CD4-positive, alpha-beta T cell (primary cell): ENCODE results near the gene SPDEF. TPM values are rescaled to one million over a fixed set of nuclear protein-coding genes. Genes with fewer than 3 reads are reported as not detected.

Experiments used
- ATAC-seq: fragments of 200-7000 bp; cut with Tn5 transposase; one replicate; pipeline ENCODE4 v1.10.0; 2022; ENCODE audit warnings: mild to moderate bottlenecking; ENCODE audit not compliant: poor library complexity
- CTCF ChIA-PET: fragments of 350-600 bp; sonication (Branson Sonifier 250); formaldehyde crosslinking; loops from one replicate; lab custom pipeline; 2021; ENCODE audit warnings: antibody characterized with exemption, inconsistent platforms; lab: Charles Lee
- POLR2A ChIA-PET: fragments of 350-600 bp; sonication (Branson Sonifier 250); formaldehyde crosslinking; loops from one replicate; lab custom pipeline; 2021; ENCODE audit warnings: antibody characterized with exemption, inconsistent platforms; lab: Charles Lee
- DNase-seq, 14 experiments: peaks; one replicate each; pipeline ENCODE4 v3.0.0-alpha.2; 2013 to 2020; ENCODE audit warnings: mixed read lengths in 2 of 14
- H3K27ac ChIP-seq, 2 donors: one replicate each; pipeline versions ENCODE4 v1.5.1 to v1.7.0; 2013; ENCODE audit warnings: low read length in 2 of 2, low read depth in 1 of 2, mild to moderate bottlenecking in 1 of 2
- H3K27me3 ChIP-seq, 2 experiments: 1 replicate in 1 of 2; 2 replicates in 1 of 2; pipeline versions ENCODE4 v1.6.1 to v1.7.0; 2013; ENCODE audit warnings: low read length in 2 of 2, control low read depth in 1 of 2, mild to moderate bottlenecking in 1 of 2, moderate library complexity in 1 of 2; ENCODE audit not compliant: insufficient read depth in 2 of 2, control insufficient read depth in 1 of 2
- H3K36me3 ChIP-seq: one replicate; pipeline ENCODE4 v1.6.1; 2013; ENCODE audit warnings: low read length, control low read depth; ENCODE audit not compliant: insufficient read depth
- H3K4me1 ChIP-seq: one replicate; pipeline ENCODE4 v1.6.1; 2013; ENCODE audit warnings: low read length, control low read depth; ENCODE audit not compliant: insufficient read depth
- H3K4me3 ChIP-seq: one replicate; pipeline ENCODE4 v1.5.1; 2013; ENCODE audit warnings: mild to moderate bottlenecking, low read length, moderate library complexity
- H3K9me3 ChIP-seq, 2 experiments: 1 replicate in 1 of 2; 2 replicates in 1 of 2; pipeline versions ENCODE4 v1.6.1 to v1.7.0; 2013; ENCODE audit warnings: low read length in 2 of 2, mild to moderate bottlenecking in 2 of 2, control low read depth in 1 of 2, moderate library complexity in 1 of 2; ENCODE audit not compliant: control insufficient read depth in 1 of 2, insufficient read depth in 1 of 2
- H3K27ac Mint-ChIP-seq: one replicate; pipeline ENCODE4 v1.8.0; 2020; ENCODE audit warnings: mixed read lengths
- H3K27me3 Mint-ChIP-seq: one replicate; pipeline ENCODE4 v1.8.0; 2021; ENCODE audit warnings: mixed read lengths
- H3K36me3 Mint-ChIP-seq: one replicate; pipeline ENCODE4 v1.8.0; 2021; ENCODE audit warnings: low read depth, mixed read lengths
- H3K4me1 Mint-ChIP-seq: one replicate; pipeline ENCODE4 v1.8.0; 2021; ENCODE audit warnings: low read depth, mixed read lengths
- H3K4me3 Mint-ChIP-seq: one replicate; pipeline ENCODE4 v1.8.0; 2020; ENCODE audit warnings: mild to moderate bottlenecking, mixed read lengths
- H3K9me3 Mint-ChIP-seq: one replicate; pipeline ENCODE4 v1.8.0; 2020; ENCODE audit warnings: mixed read lengths
- CTCF ChIP-seq: fragments of 200-600 bp; IDR thresholded peaks from one replicate; pipeline ENCODE4 v1.8.0; 2022; ENCODE audit warnings: antibody characterized with exemption, mild to moderate bottlenecking
- intact Hi-C, 2 experiments: fragments of 100-400 bp; cut with DNase I in 1 of 2; cut with micrococcal nuclease in 1 of 2; formaldehyde crosslinking; loops; one replicate each; pipeline versions ENCODE4 v1.15.1 to v1.9.0; 2023 to 2025; cut with DNase I, micrococcal nuclease
- total RNA-seq, 174 experiments: library from RNA in 2 of 174; stranded (reverse) in 2 of 174; gene quantifications; one replicate each; pipeline ENCODE4 v1.2.3 and lab custom pipeline; 2021 to 2026

Gene SPDEF
- total RNA-seq, 2 experiments from 2014 or later, result 0.17 to 0.36 TPM

DNA sequence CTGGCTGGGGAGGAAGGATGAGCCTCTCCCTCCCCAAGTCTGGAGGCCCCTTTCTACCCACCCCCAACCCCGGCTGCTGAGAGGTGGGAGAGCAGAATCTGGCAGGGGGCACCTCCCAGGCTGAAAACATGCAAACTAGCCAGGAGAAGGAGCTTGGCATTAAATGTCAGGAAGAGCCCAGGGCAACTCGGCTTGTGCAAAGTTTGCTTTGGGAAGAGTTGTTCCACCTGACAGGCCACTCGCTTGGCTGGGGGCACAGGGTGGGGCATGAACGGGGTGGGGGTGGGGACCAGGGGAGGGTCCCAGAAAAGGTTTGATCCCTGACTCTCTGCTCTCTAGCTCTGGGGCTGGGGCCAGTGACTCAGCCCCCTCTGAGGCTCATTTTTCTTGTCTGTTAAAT, 3.0 kb downstream of the SPDEF start:
- POLR2A ChIA-PET, result no interaction called here
- no peaks in the 10 kb centered on the region for H3K27me3 Mint-ChIP-seq

DNA sequence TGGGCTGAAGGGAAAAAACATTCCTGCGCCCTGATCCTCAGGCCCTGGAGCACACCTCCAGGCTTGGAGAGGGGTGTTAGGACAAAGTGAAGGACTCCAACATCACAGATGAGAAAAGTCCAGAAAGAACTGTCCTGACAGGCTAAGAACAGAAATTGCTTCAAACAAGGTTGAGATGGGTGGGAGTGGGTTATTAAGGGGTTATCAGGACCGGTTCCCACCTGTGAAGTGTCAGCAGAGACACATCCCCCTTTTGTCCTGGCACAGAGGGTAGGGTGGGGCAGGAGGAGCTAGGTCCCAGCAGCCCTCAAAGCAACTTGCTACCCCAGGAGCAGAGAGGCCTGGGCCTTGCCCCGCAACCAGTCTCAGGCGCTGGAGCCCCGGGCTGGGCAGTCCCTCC, 3.5 kb downstream of the SPDEF start:
- Mint-ChIP-seq H3K4me1 (peaks cover 12% of the 10 kb centered on the region), H3K36me3 (no peaks in the 10 kb centered on the region), H3K4me3 (no peak overlapping the region), H3K27ac (no peak overlapping the region), H3K9me3 (no peaks in the 10 kb centered on the region), H3K27me3 (no peaks in the 10 kb centered on the region)
- intact Hi-C loops, result no loop called here
- POLR2A ChIA-PET, result no interaction called here
- CTCF ChIA-PET, result no interaction called here
- no peaks in the 10 kb centered on the region for H3K36me3 ChIP-seq
- H3K9me3 ChIP-seq, result no peaks in the 10 kb centered on the region
- no peak overlapping the region for H3K27ac ChIP-seq
- no peak for TF ChIP-seq CTCF
- DNase-seq (no peak), ATAC-seq (no peak)
- no peak overlapping the region for H3K4me3 ChIP-seq
- H3K27me3 ChIP-seq, result no peaks in the 10 kb centered on the region
- no peaks in the 10 kb centered on the region for H3K4me1 ChIP-seq

More for the DNA sequence above, 3.0 kb downstream of the SPDEF start:
- no peak overlapping the region for H3K4me3 Mint-ChIP-seq
- H3K27ac Mint-ChIP-seq, result no peak overlapping the region
- no peaks in the 10 kb centered on the region for H3K9me3 Mint-ChIP-seq
- Histone ChIP-seq H3K4me1 (no peaks in the 10 kb centered on the region), H3K27me3 (no peaks in the 10 kb centered on the region), H3K27ac (no peak overlapping the region), H3K36me3 (no peaks in the 10 kb centered on the region), H3K9me3 (no peaks in the 10 kb centered on the region), H3K4me3 (no peak overlapping the region)
- DNase-seq (no peak), ATAC-seq (no peak)
- no peak for TF ChIP-seq CTCF
- CTCF ChIA-PET, result no interaction called here
- H3K36me3 Mint-ChIP-seq, result no peaks in the 10 kb centered on the region
- intact Hi-C loops, result no loop called here
- peaks cover 12% of the 10 kb centered on the region for H3K4me1 Mint-ChIP-seq

DNA sequence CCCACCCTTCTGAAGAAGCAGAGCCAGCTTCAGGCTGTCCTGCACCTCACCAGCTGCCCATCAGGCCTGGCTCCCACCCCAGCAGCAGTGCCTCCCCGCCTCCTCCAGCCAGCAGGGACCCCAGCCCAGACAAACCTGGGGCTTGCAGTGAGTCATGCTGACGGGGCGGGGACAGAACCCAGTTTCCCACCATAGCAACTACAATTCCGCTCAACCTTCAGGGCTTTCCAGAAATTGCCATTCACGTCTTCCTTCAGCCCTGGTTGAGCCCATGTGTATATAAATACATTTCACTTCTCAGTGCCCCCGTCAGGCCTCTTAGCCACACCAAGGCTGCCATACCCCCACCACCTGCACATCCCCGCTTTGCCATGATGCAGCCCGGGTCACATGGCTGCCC, 4.4 kb downstream of the SPDEF start:
- H3K9me3 Mint-ChIP-seq, result no peaks in the 10 kb centered on the region
- H3K27ac Mint-ChIP-seq, result no peak overlapping the region

More for the DNA sequence above, 4.4 kb downstream of the SPDEF start:
- no peaks in the 10 kb centered on the region for H3K27me3 Mint-ChIP-seq
- ATAC-seq, result no peak
- no peak overlapping the region for H3K4me3 ChIP-seq
- no peak overlapping the region for H3K27ac ChIP-seq
- H3K9me3 ChIP-seq, result no peaks in the 10 kb centered on the region
- no peaks in the 10 kb centered on the region for H3K4me1 ChIP-seq
- TF ChIP-seq CTCF, result no peak
- no peak for DNase-seq
- no peaks in the 10 kb centered on the region for H3K27me3 ChIP-seq
- no peak overlapping the region for H3K4me3 Mint-ChIP-seq
- peaks cover 12% of the 10 kb centered on the region for H3K4me1 Mint-ChIP-seq
- ChIA-PET CTCF (no interaction called here), POLR2A (no interaction called here)
- intact Hi-C loops, result no loop called here
- H3K36me3 Mint-ChIP-seq, result no peaks in the 10 kb centered on the region
- no peaks in the 10 kb centered on the region for H3K36me3 ChIP-seq
